GM21381 (cell line): Measurements from ENCODE around the gene DCTN1.

Experiments
- ATAC-seq: cut with Tn5 transposase; IDR thresholded peaks from one replicate; pipeline ENCODE4 v1.9.1; 2021; ENCODE audit warnings: mild to moderate bottlenecking, moderate library complexity; ENCODE audit not compliant: unreplicated experiment

Gene DCTN1

DNA sequence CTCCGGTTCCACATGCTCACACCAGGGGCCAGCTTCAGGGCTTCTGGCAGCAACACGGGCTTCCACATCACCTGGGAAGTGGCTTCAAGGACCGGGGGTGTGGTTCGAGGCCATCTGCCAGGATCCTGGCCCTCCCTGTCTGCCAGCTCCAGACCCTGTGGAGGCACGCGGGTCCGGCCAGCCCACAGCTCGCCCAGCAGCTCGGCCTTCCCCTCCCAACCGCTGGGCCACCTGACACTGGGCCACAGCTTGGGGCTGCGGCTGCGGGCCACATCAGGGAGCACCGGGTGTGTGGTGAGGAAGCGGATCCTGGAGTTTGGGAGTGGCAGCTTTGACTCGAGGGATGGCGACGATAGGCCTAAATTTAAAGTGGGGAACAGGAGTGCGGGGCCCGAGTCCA, 34.3 kb upstream of the DCTN1 start:
- no peak for ATAC-seq

DNA sequence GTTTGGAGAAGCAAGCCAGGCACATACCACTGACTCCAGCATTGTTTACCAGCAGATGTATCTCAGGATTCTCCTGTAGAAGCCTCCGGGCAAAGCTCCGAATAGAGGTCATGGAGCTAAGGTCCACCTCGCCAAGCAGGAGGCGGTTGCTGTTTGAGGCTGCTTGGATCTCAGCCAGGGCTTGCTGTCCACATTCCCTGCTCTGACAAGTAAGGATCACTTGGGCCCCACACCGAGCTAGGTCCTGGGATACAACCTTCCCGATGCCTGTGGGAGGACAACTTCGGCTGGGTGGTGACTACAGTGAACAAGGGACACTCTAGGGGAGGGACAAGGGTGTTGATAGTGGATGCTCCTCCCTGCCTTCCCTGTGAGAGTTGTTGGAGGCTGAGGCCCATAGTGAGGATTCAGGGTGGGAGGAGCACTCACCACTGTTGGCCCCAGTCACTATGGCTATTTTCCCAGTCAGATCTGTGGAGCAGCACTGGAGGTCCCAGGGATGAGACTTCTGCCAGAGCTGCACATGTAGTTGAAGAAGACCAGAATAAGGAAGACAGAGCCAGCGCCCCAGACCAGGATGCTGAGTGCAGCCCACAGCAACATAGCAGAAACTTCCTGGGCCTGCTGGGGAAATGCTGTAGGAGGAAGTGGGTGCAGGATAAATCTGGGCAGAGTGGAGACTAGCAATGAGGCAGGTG, 33.0 kb upstream of the DCTN1 start:
- ATAC-seq: no peak

DNA sequence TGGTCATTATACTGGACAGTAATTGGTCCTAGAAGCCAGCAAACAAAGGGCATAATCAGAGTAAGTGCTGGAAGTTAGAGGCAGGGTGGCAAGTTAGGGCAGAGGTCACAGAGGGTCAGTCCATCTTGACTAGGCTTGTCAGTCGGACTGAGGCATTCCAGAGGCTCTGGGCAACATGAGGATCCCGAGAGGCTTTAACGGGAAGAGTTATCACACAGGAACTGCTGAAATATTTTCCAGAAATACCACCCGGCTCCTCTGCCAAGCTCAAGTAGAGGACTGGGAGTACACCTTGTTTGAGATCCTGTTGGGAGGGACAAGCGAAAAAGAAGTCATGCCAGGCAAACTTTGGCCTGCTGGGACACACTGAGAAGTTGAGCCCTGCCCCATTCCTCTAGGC, 27.6 kb upstream of the DCTN1 start:
- ATAC-seq: no peak

DNA sequence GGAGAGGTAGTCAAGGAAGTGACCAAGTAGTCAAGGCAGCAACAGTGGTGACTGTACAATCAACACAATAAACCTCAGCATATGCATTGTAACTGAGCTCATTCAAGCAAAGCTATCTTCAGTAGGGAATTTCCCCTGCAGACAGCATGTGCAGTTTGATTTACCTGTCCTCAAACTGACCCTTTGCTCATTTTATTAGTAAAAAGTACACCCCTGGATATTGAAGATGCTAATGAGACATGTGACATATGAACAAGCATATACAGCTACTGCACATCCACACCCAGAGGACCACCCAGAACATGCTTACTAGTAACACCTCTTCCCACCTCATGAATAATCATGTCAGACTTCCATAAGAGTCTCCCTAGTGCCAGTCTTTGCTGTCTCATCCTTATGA, 25.9 kb upstream of the DCTN1 start:
- ATAC-seq: no peak

DNA sequence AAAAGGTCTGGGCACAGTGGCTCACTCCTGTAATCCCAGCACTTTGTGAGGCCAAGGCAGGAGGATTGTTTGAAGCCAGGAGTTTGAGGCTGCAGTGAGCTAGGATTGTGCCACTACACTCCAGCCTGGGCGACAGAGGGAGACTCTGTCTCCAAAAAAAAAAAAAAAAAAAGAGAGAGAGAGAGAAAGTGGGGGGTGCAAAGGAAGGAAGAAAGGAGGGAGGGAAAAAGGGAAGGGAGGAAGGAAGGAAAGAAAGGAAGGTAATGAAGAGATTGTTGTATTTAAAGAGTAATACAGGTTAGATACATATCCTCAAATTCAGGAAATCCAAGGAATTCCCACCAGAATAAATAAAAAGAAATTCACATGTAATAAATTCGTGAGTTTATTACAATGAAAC, 21.8 kb upstream of the DCTN1 start:
- ATAC-seq: no peak

DNA sequence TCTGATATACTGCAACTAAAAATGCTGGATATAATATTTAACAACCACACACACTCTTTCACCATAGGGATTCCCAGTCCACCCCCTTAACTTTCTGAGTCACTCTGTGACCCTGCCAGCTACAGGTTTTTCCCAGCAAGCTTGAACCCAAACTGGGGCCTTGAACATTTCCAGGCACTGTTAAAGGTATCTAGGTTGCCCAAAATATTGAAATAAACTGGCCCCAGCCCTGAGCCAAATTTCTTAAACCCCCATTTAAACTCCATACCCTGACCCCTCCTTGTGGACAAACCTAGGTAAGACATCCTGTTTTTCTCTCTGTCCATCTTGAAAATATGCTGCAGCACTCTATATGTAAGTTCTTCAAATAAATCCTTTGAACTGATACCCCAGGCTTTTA, 19.7 kb upstream of the DCTN1 start:
- no peak for ATAC-seq

DNA sequence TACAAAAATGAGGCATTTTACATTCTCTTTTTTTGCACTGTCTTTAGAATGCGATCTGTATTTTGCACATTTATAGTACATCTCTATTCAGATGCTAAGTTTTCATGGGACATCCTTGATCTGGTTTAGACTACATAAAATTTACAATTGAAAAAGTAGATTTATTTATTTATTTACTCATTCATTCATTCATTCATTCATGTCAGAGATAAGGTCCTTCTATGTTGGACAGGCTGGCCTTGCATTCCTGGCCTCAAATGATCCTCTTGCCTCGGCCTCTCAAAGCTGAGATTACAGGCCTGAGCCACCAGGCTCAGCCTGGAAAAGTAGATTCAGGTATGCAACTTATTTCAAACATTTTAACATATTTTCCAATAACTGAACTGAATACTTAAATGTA, 16.0 kb upstream of the DCTN1 start:
- ATAC-seq: no peak

DNA sequence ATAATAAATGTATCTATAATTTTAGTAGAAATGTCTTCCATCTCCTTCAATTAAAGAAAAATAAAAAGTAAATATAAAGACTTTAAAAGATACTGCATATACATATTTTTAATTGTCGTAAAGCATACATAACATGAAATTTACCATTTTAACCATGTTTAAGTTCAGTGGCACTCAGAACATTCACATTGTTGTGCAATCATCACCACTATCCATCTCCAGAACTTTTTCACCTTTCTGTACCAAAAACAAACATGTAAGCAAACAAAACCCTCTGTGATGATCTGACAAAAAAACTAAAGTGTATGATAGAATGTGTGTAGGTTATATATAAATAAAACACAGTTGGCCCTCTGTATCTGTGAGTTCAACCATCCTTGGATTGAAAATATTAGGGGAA, 13.4 kb upstream of the DCTN1 start:
- ATAC-seq: no peak

DNA sequence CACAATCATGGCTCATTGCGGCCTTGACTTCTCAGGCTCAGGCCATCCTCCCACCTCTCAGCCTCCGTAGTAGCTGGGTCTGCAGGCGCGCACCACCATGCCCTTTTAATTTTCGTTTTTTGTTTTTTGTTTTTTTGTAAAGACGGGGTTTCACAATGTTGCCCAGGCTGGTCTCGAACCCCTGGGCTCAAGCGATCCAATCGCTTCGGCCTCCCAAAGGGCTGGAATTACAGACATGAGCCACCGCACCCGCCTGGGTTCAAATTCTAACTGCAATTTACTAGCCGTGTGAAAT, 12.3 kb upstream of the DCTN1 start:
- no peak for ATAC-seq

DNA sequence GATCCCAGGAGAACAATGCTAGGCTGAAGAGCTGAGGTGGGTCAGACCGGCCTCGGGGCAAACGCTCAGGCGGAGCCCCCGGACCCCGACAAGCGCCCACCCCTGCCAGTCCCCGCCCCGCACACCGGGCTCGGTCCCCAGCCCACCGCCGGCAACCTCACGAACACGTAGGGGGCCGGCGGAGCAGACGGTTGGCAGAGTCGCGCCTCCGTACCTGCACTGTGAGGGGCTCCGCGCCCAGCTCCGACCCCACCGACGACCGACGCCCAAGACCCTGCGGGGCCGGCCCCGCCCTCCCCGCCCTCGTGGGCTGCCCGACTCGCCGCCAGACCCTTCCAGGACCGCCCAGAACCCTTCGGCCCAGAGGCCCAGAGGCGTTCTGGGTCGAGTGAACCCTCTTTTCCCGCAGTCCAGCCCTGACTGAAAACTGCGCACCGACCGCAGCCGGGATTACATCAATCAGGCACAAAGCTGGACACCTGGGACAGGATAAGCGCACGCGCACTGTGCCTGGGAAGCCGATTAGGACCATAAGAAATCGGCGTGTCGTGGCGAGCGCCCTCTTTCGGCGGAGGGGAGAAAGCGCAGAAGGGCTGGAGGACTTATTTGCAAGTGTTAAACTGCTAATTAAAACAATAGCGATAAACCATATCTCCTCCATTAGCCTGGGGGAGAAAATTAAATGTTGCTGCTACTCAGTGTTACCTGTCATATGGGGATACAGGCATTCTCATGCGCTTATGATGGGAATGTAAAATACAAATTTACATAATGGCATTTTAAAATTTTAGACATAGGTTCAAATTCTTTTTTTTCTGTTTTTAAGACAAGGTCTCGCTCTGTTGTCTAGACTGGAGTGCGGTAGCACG, 11.7 kb upstream of the DCTN1 start:
- peak; percentile 58 for ATAC-seq

DNA sequence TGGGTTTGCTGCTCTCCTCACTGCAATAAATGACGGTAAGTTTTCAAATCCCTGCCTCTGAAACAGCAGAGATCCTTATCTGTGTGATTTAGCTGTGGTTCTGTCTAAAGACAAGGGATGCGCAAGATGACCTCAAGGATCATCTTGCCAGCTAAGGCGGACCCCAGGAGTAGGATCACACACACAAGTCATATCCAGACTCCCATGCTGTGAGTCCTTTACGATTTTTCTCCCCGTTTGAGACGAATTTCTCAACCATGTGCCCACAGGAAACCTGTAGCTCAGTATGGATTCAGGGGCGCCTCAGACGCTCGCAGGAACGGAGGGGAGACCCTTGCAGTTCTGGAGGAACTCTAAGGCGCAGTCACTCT, 11.1 kb upstream of the DCTN1 start:
- peak; percentile 14 for ATAC-seq

DNA sequence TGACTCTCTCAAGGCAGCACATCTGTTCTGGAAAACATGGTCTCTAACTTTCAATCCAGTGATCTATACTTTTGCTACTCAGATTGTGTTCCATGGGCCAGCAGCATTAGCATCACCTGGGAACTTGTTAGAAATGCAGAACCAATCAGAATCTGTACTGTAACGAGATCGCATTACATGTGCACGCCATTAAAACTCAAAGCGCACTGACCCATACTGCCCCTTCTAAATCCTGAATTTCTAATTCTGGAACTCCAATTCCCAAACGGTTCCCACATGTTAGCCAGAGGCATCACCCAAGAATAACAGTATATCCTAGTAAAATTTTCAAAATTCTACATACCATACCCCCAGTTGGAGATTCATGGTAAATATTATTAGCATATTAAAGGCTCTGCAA, 10.5 kb upstream of the DCTN1 start:
- ATAC-seq: no peak

DNA sequence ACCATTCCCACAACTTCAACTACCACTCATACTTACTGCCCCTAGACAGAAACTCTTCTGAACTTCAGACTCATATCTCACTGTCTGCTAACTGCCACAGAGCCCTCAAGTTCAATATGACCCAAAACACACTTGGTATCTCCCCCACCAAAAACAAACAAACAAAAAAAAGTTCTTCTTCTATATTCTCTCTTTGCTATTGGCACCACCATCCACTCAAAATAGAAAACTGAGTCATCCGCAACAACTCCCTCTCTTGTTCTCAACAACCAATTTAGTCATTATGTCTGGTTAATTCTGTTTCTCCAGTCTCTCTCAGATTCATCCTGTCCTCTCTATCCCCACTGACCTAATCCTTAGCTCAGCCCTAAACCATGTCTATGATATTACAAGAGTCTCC, 7.2 kb upstream of the DCTN1 start:
- ATAC-seq: no peak

DNA sequence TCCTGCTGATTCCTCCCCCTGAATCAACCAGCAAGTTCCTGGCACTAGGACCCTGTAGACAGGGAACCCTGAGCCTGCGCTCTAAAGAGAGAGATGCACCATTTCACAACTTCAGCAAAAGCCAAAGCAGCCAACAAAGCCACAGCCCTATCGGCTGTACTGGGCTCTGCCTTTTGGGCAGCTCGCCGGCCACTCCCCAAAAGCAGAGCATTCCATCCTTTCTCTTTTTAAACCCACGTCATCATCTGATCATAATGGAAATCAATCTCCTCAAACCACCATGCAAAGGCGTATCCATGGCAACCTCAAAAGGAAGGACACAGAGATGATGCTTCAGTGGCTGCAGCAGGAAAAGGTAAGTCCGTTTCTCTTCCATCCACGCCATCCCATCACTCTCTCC, 5.3 kb upstream of the DCTN1 start:
- ATAC-seq: no peak

DNA sequence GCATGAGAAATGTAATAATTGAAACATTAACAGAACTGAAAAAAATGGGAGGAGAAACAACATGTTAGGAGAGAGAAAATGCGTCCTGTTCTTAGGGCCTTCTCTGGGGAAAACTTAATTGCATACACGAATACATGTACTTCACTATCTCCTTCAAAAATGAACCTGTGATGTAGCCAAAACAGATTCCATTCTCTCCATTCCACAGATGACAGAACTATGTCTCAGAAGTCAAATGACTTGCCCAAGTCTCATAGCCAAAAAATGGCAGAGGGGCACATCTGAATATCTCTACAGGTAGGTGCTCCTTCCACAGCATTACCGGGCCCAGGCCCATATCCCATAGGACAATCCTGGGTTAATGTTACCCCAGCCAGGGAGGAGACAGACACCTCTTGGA, 3.9 kb upstream of the DCTN1 start:
- no peak for ATAC-seq

DNA sequence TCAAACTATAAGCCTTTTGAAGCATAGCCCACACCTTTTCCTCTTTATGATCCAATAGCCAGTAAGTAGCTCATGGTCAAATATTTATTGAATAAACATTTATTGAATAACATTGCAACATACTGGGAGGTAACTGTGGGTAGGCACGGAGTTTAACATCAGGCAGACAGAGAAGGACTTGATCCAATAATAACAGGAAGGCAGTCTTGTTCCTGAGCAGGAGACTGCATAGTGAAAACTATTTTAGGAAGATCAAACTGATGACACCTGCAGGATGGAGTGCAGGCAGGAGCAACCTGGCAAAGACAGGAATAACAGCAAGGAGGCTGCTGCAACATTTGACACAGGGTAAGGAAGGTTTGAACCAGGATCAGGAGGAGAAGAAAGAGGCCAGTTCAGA, 3.1 kb upstream of the DCTN1 start:
- no peak for ATAC-seq

DNA sequence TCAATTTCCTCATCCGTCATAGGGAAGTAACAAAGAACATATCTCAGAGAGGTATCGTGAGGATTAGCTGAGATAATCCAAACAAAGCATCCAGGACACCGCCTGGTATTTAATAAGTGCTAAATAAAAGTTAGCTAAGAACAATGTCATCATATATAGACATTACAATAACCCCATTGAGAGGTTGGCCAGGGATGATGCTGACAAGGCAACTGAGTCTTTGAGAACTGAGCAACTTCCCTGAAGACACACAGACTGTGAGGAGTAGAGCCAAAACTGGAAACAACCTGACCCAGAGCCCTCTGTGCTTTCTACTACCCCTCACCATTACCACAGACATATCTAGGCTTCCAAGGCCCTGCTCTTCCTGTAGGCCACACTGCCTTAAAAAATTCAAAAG, 1.6 kb upstream of the DCTN1 start:
- no peak for ATAC-seq

DNA sequence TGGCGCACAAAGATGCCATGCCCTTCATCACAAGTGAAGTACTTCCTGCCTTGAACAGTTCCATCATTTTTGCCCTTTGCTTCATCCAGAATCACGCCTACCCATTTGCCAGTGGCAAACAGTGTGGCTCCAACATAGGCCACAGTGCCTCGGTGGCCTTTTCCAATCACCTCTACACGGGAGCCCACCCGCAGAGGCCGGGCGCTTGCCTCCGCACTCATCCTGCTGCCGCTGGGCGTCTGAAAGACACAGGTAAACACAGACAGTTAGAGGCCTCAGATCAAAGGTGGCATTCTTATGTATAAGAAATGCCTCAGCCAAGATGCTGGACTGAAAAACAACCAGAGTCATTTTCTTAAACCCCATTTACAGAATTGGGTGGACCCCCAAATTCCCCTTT, 2.1 kb downstream of the DCTN1 start:
- no peak for ATAC-seq

DNA sequence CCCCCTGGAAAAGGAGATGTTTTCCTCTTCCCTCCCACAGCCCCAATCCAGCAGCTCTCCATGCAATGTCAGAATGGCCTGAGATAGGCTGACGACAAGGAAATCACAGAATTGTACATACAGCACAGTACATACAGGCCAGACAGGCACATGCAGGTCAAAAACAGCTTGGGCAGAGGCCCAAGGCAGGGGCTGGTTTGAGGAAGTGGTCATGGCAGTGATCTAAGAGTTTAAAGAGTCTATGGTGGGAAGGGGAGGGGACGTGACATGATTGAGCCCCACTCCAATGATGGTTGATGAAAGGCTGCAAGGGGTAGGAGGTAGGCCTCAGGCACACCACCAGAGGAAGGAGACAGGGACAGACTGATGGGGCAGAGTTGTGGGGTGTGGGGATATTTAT, 4.3 kb downstream of the DCTN1 start:
- ATAC-seq: no peak

DNA sequence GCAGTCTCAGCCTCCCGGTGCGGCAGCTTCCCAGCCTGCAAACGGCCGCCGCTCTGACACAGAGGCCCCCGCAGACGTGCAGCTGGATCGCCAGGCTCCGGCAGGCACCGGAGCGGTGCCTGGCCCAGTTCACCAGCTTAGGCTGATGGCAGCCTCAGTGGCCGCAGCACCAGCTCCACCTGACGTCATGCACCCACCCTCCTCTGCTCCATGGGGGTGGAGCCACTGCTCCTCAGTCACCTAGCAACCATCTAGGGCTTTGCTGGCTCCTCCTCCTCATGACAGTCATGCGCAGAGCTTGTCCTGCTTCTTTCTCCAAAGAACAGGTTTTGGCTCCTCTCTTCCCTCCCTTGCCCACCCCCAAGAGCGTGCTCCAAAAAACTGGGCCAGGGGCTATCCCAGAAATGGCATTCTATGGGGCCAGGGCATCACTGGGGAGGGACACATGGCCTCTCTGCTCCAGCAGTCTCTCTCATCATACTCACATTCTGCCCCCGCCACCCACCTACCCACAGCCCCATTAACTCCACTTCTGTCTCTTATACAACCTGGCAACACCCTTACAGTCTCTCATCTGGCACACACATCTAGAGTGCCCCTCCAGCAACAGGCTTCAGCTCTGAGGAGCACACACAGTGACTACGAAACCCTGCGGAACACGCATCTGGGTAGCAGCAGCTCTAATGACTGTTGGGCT, 5.5 kb downstream of the DCTN1 start:
- ATAC-seq: no peak

DNA sequence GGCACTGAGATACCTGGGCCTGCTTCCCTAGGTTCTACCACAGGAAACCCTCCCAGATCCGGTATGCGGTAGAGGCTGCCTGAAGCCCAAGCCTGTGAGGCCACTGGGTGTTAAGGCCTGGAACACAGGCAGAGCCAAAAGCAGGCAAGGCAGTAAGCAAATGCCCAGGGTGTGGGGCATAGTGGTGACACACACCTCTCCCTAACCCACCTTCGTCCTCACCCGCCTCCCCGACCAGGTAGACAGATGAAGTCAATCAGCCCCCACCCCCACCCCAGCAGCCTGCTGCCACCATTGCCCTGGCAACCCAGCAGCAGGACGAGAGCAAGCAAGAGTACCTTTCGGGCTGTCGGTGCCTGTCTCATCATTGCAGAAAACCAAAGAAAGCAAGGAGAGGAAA, 6.1 kb downstream of the DCTN1 start:
- ATAC-seq: no peak

DNA sequence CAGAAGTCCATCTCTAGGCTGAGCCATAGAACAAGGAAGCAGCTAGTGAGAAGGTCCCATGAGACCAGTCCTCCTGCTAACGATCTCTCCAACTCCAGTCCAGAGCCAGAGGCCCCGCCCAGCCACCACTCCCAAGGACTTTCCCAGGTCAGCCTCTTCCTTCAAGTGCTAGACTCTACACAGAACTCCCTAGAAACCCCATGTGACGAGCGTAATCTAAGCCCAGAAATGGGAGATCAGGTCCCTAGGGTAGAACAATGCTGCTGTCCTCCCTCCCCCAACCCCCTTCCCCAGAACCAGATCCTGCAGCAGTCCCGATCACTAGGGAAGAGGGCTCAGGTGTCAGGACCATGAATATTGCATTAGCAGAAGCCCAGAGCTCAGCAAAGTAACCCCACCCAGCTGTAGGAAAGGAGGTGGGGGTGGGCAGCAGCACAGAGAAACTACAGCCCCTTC, 6.9 kb downstream of the DCTN1 start:
- ATAC-seq: no peak
